ENCODE results near the gene GRK1. TPM values are rescaled to one million over a fixed set of nuclear protein-coding genes. Genes with fewer than 3 reads are reported as not detected.

The GRK1 gene
- total and polyA plus RNA-seq, 2 of the 4 experiments (the other 2 are of a cell fraction), result not detected

- TF ChIP-seq MXI1 (IDR thresholded peaks at IDR 0.05; ENCODE audit: borderline replicate concordance, low read depth, low read length), result no peak
- TF ChIP-seq SMC3 (IDR thresholded peaks at IDR 0.05; ENCODE audit: low read depth, low read length), result no peak
- no peak for TF ChIP-seq ELK1 (IDR thresholded peaks at IDR 0.05; ENCODE audit: borderline replicate concordance, low read depth, low read length)
- no peak for TF ChIP-seq RCOR1 (IDR thresholded peaks at IDR 0.05; ENCODE audit: insufficient replicate concordance, low read length)
- TF ChIP-seq NFE2L2 (IDR thresholded peaks at IDR 0.05; ENCODE audit: low read depth, low read length), result no peak
- TF ChIP-seq CHD1 (IDR thresholded peaks at IDR 0.05; ENCODE audit: low read depth, low read length), result no peak
- TF ChIP-seq CEBPB (IDR thresholded peaks at IDR 0.05; ENCODE audit: low read depth, low read length), result no peak
- TF ChIP-seq POLR2A (IDR thresholded peaks at IDR 0.05; ENCODE audit: low read depth, low read length), result no peak
- TF ChIP-seq MAZ (IDR thresholded peaks at IDR 0.05; ENCODE audit: borderline replicate concordance, low read depth, low read length), result no peak
- TF ChIP-seq BHLHE40 (IDR thresholded peaks at IDR 0.05; ENCODE audit: low read depth, low read length), result no peak
- TF ChIP-seq, protein P1, sequence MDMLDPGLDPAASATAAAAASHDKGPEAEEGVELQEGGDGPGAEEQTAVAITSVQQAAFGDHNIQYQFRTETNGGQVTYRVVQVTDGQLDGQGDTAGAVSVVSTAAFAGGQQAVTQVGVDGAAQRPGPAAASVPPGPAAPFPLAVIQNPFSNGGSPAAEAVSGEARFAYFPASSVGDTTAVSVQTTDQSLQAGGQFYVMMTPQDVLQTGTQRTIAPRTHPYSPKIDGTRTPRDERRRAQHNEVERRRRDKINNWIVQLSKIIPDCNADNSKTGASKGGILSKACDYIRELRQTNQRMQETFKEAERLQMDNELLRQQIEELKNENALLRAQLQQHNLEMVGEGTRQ (IDR thresholded peaks at IDR 0.05; ENCODE audit: low read depth, low read length), result no peak
- no peak for TF ChIP-seq RAD21 (IDR thresholded peaks at IDR 0.05; ENCODE audit: low read length)
- TF ChIP-seq RFX5 (IDR thresholded peaks at IDR 0.05; ENCODE audit: low read depth, low read length), result no peak
- no peak for TF ChIP-seq MAFK (IDR thresholded peaks at IDR 0.05; ENCODE audit: low read depth, low read length)
- TF ChIP-seq FOS (IDR thresholded peaks at IDR 0.05; ENCODE audit: low read depth, low read length), result no peak
- TF ChIP-seq CTCF (conservative IDR thresholded peaks at IDR 0.05; ENCODE audit: low read depth, low read length), result no peak
- no peak overlapping the region for H2AK5ac ChIP-seq (ENCODE audit: low read depth, low read length)
- ATAC-seq (ENCODE audit: low read depth) (no peak), DNase-seq (no peak)
- H2BK20ac ChIP-seq (ENCODE audit: low read depth, low read length), result no peak overlapping the region
- no peak overlapping the region for H3K4ac ChIP-seq (ENCODE audit: low read depth, low read length)
- ChIA-PET CTCF (no interaction called here), POLR2A (ENCODE audit: unreplicated experiment) (no interaction called here)
- H4K91ac ChIP-seq (ENCODE audit: insufficient read depth, low read depth, low read length), result no peak overlapping the region
- dilution Hi-C loops (cut with HindIII; ENCODE audit: low sequenced_read_pairs, unreplicated experiment) (no loop called here), in situ Hi-C loops (cut with MboI; ENCODE audit: low sequenced_read_pairs) (no loop called here), intact Hi-C loops (cut with micrococcal nuclease) (no loop called here)
- no peak overlapping the region for H4K8ac ChIP-seq (ENCODE audit: low read depth in 2 of 2, low read length in 2 of 2)
- no peak overlapping the region for H2AFZ ChIP-seq (replicated peaks; ENCODE audit: low read length, poor library complexity)
- peaks cover 29% of the 10 kb centered on the region for H3K27me3 ChIP-seq (ENCODE audit: control insufficient read depth, insufficient read depth, low read length)
- H3K14ac ChIP-seq (replicated peaks; ENCODE audit: low read depth, low read length), result no peak overlapping the region
- WGBS, 2 experiments (ENCODE audit: extremely low coverage in 2 of 2, insufficient read length in 1 of 2), result 82% methylated on average over 6 of the region's 9 CpGs; no CpG with 5 or more reads in 1 of the 2 experiments
- no peak overlapping the region for H2BK5ac ChIP-seq (ENCODE audit: low read depth, low read length, poor library complexity, severe bottlenecking)
- H2AK9ac ChIP-seq (replicated peaks; ENCODE audit: low read depth, low read length, poor library complexity), result peak overlapping the region; percentile 47
- no TSS peak for BruUV-seq (replicated peaks)
- no peak overlapping the region for H3K4me3 ChIP-seq (ENCODE audit: insufficient read depth, low read depth, low read length)
- H3K9ac ChIP-seq (ENCODE audit: low read depth, low read length), result no peak overlapping the region
- no peaks in the 10 kb centered on the region for H3K9me1 ChIP-seq (ENCODE audit: insufficient read depth, low read length)
- no peaks in the 10 kb centered on the region for H3K36me3 ChIP-seq (ENCODE audit: control insufficient read depth, insufficient read depth, low read length)
- peaks cover 4% of the 10 kb centered on the region; the same call in 1 of the 2 replicates for H3K4me1 ChIP-seq (ENCODE audit: control insufficient read depth, insufficient read depth, low read length)
- H3K18ac ChIP-seq (ENCODE audit: low read depth, low read length), result no peak overlapping the region
- no peak overlapping the region for H2BK120ac ChIP-seq (ENCODE audit: low read depth, low read length)
- no peak overlapping the region for H2BK15ac ChIP-seq (ENCODE audit: low read depth, low read length)
- no peak overlapping the region for H4K5ac ChIP-seq (ENCODE audit: low read depth, low read length)
- H3K56ac ChIP-seq (ENCODE audit: extremely low read depth, insufficient read depth, low read length), result no peak overlapping the region
- no peak overlapping the region for H3K4me2 ChIP-seq (ENCODE audit: low read depth, low read length)
- no peaks in the 10 kb centered on the region for H4K20me1 ChIP-seq (ENCODE audit: insufficient read depth, low read length)
- no peak overlapping the region for H3K23ac ChIP-seq (ENCODE audit: low read depth, low read length)
- H3K79me1 ChIP-seq (ENCODE audit: low read depth in 1 of 2, low read length in 2 of 2), result no peaks in the 10 kb centered on the region
- H3K9me3 ChIP-seq (ENCODE audit: control insufficient read depth, insufficient read depth, low read length), result no peaks in the 10 kb centered on the region
- no peak overlapping the region for H3K27ac ChIP-seq (ENCODE audit: insufficient read depth, low read length)
Measured at GRCh38 chr13:113740286-113740556, 73.2 kb downstream of the GRK1 start.

All from IMR-90 (cell line).